Raji (cell line): ENCODE data around the gene DEAF1.

Experiments used
- POLR2A ChIP-seq: IDR thresholded peaks from 2 replicates; pipeline ENCODE4 v1.6.1; 2011; ENCODE audit warnings: low read depth, low read length, control low read depth; ENCODE audit not compliant: insufficient read depth

The DEAF1 gene

GRCh38 chr11:679271-680207 is 15.5 kb downstream of the DEAF1 start:
- no peak for TF ChIP-seq POLR2A

- TF ChIP-seq POLR2A: no peak
Measured at GRCh38 chr11:678297-678696, 16.7 kb downstream of the DEAF1 start.

GRCh38 chr11:674406-674805 is 20.6 kb downstream of the DEAF1 start:
- no peak for TF ChIP-seq POLR2A

GRCh38 chr11:673866-674265 is 21.2 kb downstream of the DEAF1 start:
- TF ChIP-seq POLR2A: no peak

GRCh38 chr11:665704-666281 is 29.2 kb downstream of the DEAF1 start:
- no peak for TF ChIP-seq POLR2A

- TF ChIP-seq POLR2A: no peak
Measured at GRCh38 chr11:665062-665703, 29.8 kb downstream of the DEAF1 start.

GRCh38 chr11:662689-663274 is 32.2 kb downstream of the DEAF1 start:
- TF ChIP-seq POLR2A: no peak

- TF ChIP-seq POLR2A: no peak
Measured at GRCh38 chr11:660681-661444, 34.2 kb downstream of the DEAF1 start.

GRCh38 chr11:660281-660680 is 34.7 kb downstream of the DEAF1 start:
- no peak for TF ChIP-seq POLR2A

- no peak for TF ChIP-seq POLR2A
Measured at GRCh38 chr11:659532-660085, 35.4 kb downstream of the DEAF1 start.

GRCh38 chr11:657691-658126 is 37.3 kb downstream of the DEAF1 start:
- no peak for TF ChIP-seq POLR2A

GRCh38 chr11:656866-657265 is 38.2 kb downstream of the DEAF1 start:
- TF ChIP-seq POLR2A: no peak

GRCh38 chr11:656426-656825 is 38.6 kb downstream of the DEAF1 start:
- TF ChIP-seq POLR2A: no peak

GRCh38 chr11:655036-655726 is 39.8 kb downstream of the DEAF1 start:
- TF ChIP-seq POLR2A: no peak

- no peak for TF ChIP-seq POLR2A
Measured at GRCh38 chr11:653837-654236, 41.2 kb downstream of the DEAF1 start.

- no peak for TF ChIP-seq POLR2A
Measured at GRCh38 chr11:650482-650881, 44.5 kb downstream of the DEAF1 start.
